Heart left ventricle (tissue), 13 donors: ENCODE measurements around the gene CCNT2.

Experiments
- POLR2A ChIP-seq, 2 donors: fragments of 450-650 bp; IDR thresholded peaks; one replicate each; pipeline ENCODE4 v1.6.1; 2017; ENCODE audit warnings: antibody characterized with exemption in 2 of 2, mild to moderate bottlenecking in 2 of 2, moderate library complexity in 2 of 2
- TF ChIP-seq, protein P1 (sequence below), 12 donors: fragments of 200-600 bp; sonication (generic) in 4 of 12; IDR thresholded peaks; one replicate each; pipeline versions ENCODE4 v1.5.0 to v1.8.0; 2018 to 2022; ENCODE audit warnings: antibody characterized with exemption in 12 of 12, mild to moderate bottlenecking in 5 of 12
- donor health status: ischemic (EF 13 %, LVEDD 7.1; RV severe dilation, severe dysfunction).
- donor health status: DM: no; HTN: yes; CAD: no.
- donor health status: DM: no; HTN: no; CAD: no.
- donor health status: ischemic (EF 25% LVEDD 6.9; RV normal size, moderate dysfunction).
- donor health status: ischemic (EF 25% LVEDD 5.7; RV mildly dilated, moderate dysfunction).
- donor health status: ischemic (EF 35%, LVEDD 5.7; RV mildly dilated, moderate dysfunction).
- donor health status: nonischemic (EF 11% LVEDD 7.7; RV severe dilation, severe dysfunction).
- donor health status: DM: yes; HTN: yes; CAD: no.
- donor health status: PGD.
- donor health status: ischemic (EF 29% LVEDD 5.4; RV normal size, mild dysfunction).
- donor health status: nonischemic (EF 23%, LVEDD 6.1; RV moderate dilation, normal function).

DNA sequence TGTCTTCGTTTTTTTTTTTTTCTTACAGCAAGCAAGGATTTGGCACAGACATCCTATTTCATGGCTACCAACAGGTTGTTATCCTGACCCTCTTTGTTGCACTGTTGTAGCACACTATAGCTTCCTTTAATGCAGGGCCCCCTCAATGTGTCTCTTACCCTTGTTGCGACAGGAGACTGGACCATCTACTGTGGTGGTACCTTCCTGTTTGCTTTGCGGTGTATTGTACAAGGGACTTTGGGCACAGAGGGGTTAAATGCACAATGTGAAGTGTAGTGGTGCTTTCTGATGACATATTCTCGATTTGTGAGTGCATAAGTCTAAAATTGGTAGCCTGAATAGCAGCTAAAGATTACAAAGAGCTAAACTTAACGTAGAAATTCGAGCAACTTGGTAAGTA is 27.5 kb downstream of the CCNT2 start:
- TF ChIP-seq POLR2A (IDR thresholded peaks at IDR 0.05): no peak
- TF ChIP-seq, protein P1, sequence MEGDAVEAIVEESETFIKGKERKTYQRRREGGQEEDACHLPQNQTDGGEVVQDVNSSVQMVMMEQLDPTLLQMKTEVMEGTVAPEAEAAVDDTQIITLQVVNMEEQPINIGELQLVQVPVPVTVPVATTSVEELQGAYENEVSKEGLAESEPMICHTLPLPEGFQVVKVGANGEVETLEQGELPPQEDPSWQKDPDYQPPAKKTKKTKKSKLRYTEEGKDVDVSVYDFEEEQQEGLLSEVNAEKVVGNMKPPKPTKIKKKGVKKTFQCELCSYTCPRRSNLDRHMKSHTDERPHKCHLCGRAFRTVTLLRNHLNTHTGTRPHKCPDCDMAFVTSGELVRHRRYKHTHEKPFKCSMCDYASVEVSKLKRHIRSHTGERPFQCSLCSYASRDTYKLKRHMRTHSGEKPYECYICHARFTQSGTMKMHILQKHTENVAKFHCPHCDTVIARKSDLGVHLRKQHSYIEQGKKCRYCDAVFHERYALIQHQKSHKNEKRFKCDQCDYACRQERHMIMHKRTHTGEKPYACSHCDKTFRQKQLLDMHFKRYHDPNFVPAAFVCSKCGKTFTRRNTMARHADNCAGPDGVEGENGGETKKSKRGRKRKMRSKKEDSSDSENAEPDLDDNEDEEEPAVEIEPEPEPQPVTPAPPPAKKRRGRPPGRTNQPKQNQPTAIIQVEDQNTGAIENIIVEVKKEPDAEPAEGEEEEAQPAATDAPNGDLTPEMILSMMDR (IDR thresholded peaks at IDR 0.05): no peak
